Measurements from ENCODE around the gene TAF6.
A peak's percentile ranks its signal among the peaks of the same experiment; 100 is the strongest.
"Not testable (repeated sequence)": the region's sequence is repeated elsewhere in the genome, so short reads cannot be mapped to it uniquely, and the experiment has no call there.

TAF6 gene

DNA sequence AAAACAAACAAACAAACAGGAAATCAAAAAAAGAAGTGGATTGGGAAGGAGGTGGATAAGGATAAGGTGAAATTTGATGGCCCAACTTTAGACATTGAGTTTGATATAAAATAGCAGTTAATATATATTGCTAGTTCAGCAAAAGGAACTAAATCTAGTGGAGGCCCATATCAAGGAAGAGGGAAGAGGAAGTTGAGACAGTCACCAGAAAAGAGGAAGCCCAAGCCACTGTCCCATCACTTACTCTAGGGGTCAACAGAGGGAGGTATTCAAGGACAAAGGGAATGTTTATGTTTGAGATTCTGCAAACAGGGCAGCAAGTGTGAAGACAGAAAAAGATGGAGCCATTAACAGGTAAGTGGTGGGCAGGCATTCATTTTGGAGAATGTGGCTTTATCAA lies 33.2 kb upstream of the TAF6 start:
- DNase-seq (ENCODE audit: low spot score) = no peak

DNA sequence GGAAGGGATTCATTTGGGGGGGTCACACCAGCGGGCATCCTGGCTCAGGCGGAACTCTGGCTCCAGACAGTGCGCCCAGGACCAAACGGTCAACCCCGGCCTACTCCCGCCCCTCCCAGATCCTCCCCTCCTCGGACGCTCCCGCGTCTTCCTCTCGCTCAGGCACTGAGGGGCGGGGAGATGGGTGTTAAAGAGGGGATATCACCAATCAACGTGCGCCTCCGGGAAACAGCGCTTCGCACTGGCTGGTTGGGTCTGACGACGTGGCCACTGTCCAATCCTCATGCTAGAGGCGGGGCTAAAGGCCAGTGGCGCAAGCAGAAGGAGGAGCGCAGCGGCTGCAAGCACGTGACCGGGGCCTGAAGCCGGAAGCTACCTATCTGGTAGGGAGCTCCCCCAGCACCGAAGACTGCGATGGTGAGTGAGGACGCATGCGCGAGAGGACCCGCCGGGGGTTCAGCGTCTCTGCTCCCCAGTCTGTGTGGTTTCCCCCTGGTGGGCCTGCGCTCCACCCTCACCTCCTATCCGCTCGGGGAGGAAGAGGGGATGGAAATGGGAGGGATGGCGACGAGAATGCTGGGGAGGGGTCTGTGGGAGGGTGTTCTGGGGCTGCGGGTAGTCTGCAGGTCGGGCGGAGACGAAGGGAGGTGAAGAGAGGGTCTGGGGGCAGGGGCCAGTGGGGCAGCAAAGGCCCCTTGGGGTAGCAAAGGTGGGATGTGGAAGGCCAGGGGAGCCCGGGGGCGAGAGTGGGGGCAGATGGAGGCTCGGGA lies 29.6 kb upstream of the TAF6 start, which contains the start of gene LAMTOR4:
Gene LAMTOR4, plus strand, starts transcription at position 360 of the 770 bp plus-strand sequence. Its CDS starts 55 bp downstream, at position 415.
- DNase-seq (ENCODE audit: low spot score) = peak; percentile 97

DNA sequence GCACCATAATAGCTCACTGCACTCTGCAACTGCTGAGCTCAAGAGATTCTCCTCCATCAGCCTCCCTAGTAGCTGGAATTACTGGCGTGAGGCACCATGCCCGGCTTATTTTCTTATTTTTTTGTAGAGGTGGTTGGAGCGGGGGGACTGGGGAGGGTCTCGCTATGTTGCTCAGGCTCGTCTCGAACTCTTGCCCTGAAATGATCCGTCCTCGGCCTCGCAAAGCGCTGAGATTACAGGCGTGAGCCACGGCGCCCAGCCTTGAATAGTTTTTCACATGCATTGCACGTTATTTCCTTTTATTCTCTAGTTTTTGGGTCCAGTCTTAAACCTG lies 29.0 kb upstream of the TAF6 start:
- DNase-seq (ENCODE audit: low spot score) = no peak

DNA sequence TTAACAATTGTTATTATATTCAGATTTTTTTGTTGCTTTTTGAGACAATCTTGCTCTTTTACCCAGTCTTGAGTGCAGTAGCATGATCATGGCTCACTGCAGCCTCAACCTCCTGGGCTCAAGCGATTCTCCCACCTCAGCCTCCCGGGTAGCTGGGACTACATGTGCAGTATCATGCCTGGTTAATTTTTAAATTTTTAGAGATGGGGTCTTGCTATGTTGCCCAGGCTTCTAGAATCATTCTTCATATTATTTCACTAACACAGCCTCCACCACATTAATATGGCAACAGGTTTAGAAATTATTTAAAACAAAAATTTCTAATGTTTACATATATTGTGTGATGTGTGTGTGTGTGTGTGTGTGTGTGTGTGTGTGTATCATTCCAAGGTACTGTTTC lies 28.1 kb upstream of the TAF6 start:
- no peak for DNase-seq (ENCODE audit: low spot score)

DNA sequence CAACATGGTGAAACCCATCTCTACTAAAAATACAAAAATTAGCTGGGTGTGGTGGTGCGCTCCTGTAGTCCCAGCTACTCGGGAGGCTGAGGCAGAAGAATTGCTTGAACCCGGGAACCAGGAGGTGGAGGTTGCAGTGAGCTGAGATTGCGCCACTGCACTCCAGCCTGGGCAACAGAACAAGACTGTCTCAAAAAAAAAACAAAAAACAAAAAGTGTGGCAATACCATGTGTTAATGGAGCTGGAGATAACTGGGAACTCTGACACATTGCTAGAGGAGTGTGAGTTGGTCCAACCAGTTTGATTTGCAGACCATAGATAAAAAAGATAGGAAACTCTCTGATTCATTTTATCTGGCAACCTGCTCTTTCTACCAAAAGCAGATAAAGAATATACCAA lies 27.2 kb upstream of the TAF6 start:
- not testable (repeated sequence) for DNase-seq (ENCODE audit: low spot score)

DNA sequence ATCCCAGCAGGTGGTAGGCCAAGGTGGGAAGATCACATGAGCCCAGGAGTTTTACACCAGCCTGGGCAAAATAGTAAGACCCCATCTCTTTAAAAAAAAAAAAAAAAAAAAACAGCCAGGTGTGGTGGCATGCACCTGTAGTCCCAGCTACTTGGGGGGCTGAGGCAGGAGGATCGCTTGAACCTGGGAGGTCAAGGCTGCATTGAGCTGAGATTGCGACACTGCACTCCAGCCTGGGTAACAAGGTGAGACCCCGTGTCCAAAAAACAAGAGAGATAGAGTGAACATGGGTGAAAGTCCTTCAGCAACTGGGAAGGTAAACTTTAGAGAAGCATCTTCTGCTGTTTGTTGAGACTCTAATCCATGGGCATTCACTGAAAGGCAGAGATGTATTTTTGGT lies 23.3 kb upstream of the TAF6 start:
- no peak for DNase-seq (ENCODE audit: low spot score)

DNA sequence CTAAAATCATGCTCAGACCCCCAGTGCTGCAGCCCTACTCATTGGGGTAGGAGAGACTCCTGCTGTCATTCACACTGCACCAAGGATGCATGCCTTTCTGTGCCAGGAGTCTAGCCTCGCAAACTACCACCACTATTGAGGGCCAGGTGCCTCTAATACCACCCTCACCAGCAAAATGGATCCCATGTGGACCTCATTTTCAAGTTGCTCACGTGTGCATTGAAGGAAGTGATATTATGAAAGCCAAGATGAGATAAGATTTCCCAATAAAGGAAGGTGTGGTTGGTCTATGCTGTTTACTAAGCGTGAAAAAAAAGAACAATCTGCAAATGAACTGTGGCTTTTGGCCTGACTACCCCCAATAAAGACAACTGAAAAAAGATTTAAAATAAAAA lies 22.4 kb upstream of the TAF6 start:
- no peak for DNase-seq (ENCODE audit: low spot score)

DNA sequence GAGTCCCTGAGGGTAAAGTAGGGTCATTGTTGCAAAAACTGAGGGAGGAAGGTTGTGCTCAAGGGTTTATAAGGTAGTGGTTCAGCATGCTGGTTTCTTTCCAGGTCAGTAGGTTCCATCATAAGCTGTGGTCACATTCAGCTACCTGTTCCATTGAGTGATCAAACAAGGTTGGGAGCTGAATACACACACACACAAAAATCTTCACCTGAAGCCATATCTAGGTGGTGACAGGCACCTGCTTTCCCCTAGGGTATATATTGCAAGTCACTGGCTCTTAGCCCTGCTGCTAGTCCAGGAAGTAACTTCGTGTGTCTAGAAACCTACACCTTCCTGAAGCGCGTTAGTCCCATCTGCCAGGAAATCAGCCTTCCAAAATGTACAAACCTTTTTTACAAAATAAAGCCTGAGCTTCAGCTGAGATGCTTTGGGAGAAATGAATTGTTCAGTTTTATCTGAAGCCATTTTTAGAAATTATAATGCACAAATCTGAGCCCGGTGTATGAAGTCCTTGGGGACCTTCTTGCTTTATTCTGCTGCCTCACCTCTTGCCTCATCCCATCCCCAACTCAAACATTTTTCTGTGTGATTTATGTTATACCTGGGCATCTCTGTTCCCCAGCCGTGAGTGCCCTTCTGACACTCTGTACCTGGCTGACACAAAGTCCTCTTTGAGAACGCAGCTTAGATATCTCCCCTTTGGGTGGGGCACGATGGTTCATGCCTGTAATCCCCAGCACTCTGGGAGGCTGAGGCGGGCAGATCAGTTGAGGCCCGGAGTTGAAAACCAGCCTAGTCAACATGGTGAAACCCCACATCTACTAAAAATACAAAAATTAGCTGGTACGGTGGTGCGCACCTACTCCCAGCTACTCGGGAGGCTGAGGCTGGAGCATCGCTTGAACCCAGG lies 18.9 kb upstream of the TAF6 start:
- DNase-seq (ENCODE audit: low spot score) = no peak

DNA sequence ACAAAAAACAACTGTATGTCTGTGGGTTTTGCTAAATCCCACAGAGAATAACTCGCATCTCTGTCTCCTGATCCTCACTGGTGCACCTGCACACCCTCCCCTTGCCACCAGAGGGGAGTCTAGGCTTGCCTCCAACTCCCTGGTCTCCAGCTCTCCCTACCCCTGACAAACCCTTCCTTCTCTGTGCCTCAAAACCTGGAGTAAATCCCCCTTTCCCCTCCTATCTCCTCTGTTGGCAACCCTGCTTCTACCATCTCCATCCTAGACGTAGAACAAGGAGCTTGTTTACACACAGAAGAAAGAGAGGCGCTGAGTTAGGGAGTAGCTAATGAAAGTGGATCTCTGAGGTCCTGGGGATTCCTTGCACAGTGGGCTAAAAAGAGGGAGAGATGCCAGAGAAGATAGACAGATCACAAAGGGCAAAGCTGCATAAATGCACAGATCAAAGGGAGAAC lies 13.6 kb upstream of the TAF6 start:
- DNase-seq (ENCODE audit: low spot score) = peak; percentile 86

DNA sequence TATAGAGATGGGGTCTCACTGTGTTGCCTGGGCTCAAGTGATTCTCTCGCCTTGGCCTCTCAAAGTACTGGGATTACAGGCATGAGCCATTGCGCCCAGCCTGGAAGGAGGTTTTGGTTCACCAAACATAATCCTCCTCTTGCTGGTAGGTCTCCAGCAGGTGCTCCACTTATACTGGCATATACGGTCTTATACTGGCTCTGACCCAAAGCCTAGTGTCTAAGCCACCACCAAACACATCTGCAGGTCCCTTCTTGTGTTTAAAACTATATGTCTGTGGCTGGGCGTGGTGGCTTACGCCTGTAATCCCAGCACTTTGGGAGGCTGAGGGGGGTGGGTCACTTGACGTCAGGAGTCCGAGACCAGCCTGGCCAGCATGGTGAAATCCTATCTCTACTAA lies 13.0 kb upstream of the TAF6 start:
- no peak for DNase-seq (ENCODE audit: low spot score)

DNA sequence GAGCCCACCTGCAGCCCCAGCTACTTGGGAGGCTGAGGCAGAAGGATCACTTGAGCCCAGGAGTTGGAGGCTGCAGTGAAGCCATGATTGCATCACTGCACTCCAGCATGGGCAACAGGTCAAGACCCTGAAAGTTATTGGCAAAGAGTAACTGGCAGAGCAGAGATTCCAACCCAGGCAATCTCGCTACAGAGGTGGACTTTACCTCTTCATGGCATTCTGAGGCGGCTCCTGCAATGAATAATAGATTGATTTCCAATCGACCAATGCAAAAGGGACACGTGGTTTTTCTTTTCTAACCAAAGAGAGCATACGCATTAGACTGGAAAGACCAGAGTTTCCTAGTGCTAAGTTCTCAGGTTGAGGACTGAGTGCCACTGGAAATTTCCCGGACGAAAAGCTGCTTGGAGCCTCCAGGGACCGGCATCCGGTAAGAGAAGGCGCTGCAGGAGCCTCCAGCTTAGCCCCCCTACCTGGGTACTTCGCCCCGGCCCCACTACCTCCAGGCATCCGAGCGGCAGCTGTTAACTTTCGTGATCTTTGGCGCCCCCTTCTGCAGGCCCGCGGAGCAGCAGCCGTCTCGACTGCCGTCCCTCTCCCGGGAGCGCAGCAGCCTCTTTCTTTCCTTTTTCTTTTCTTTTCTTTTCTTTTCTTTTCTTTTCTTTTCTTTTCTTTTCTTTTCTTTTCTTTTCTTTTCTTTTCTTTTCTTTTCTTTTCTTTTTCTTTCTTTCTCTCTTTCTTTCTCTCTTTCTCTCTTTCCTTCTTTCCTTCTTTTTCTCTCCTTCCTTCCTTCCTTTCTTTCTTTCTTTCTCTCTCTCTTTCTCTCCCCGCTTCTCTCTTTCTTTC lies 11.7 kb upstream of the TAF6 start:
- peak; percentile 87 for DNase-seq (ENCODE audit: low spot score)

DNA sequence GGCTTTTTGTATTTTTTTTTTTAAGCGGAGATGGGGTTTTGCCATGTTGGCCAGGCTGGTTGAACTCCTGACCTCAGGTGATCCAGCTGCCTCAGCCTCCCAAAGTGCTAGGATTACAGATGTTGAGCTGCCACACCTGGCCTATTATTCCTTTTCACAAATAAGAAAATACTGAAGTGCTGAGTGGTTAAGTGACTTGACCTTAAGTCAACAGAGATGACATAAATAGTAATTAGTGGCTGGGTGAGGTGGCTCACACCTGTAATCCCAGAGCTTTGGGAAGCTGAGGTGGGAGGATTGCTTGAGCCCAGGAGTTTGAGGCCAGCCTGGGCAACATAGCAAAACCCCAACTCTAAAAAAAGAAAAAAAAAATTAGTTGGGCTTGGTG lies 11.1 kb upstream of the TAF6 start:
- DNase-seq (ENCODE audit: low spot score) = not testable (repeated sequence)

DNA sequence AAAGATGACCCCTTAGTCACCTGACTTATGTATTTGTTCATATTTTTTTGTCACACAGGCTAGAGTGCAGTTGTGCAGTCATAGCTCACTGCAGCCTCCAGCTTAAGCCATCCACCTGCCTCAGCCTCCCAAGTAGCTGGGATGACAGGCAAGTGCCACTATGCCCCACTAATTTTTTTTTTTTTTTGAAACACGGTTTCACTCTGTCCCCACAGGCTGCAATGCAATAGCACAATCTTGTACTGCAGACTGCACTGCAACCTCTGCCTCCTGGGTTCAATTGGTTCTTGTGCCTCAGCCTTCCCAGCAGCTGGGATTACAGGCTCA lies 9.4 kb upstream of the TAF6 start:
- no peak for DNase-seq (ENCODE audit: low spot score)

DNA sequence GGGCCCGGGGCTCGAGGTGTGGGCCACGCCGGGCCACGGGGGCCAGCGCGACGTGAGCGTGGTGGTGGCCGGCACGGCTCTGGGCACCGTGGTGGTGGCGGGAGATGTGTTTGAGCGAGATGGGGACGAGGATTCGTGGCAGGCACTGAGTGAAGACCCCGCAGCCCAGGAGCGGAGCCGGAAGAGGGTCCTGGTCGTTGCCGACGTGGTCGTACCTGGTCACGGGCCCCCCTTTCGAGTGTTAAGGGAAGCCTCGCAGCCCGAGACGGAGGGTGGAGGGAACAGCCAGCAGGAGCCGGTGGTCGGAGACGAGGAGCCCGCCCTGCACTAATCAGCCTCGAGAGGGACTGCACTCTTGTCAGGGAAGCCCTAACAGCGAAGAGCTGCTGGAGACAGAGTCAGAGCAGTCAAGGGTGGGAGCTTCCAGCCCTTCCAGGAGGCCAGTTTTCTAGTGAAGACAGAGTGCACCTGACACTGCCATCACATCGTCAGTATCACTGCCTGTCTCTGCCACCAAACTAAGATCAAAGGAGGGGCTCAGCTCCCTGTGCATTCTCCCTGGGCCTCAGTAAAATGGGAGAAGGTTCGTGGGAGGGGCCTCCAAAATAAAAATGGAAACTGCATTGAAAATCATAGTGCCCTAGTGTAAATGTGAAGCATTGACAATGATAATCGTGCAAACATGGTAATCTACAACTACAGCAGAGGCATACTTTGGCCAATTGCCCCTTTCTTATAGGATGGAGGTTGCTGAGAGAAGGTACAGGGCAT lies 8.9 kb upstream of the TAF6 start:
- no peak for DNase-seq (ENCODE audit: low spot score)

DNA sequence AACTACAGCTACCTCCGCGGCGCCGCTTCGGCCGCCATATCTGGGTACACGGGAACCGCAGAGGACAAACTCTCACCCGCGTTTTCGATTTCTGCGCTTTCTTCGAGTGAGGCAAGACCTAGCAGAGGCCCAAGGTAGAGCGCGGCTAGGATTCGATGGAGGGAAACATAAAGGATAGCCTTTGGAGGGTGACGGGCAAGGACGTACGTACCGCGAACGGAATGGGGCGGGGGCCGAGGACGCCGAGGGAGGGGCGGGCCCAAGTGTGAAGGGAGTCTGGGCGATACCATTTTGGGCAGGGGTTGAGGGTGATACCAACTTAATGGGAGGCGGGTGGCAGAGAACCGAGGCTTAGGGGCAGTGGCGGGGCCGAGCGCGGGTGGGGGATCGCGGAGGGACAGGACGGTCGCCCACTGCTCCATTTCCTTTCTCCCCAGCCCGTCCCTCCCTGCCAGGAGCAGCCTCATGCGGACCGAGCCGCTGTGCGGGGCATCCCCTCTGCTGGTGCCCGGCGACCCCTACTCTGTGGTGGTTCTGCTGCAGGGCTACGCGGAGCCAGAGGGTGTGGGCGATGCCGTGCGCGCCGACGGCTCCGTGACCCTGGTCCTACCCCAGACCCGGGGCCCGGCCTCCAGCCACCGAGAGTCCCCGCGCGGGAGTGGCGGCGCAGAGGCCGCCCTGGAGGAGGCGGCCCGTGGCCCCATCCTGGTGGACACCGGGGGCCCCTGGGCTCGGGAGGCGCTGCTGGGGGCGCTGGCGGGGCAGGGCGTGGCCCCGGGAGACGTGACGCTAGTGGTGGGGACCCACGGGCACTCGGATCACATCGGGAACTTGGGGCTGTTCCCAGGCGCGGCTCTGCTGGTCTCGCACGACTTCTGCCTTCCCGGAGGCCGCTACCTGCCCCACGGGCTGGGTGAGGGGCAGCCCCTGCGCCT lies 8.0 kb upstream of the TAF6 start, which contains the start of gene MBLAC1:
Gene MBLAC1, plus strand, starts transcription at position 37 of the 935 bp plus-strand sequence. Its CDS starts 429 bp downstream, at position 466.
- DNase-seq (ENCODE audit: low spot score) = peak; percentile 93

DNA sequence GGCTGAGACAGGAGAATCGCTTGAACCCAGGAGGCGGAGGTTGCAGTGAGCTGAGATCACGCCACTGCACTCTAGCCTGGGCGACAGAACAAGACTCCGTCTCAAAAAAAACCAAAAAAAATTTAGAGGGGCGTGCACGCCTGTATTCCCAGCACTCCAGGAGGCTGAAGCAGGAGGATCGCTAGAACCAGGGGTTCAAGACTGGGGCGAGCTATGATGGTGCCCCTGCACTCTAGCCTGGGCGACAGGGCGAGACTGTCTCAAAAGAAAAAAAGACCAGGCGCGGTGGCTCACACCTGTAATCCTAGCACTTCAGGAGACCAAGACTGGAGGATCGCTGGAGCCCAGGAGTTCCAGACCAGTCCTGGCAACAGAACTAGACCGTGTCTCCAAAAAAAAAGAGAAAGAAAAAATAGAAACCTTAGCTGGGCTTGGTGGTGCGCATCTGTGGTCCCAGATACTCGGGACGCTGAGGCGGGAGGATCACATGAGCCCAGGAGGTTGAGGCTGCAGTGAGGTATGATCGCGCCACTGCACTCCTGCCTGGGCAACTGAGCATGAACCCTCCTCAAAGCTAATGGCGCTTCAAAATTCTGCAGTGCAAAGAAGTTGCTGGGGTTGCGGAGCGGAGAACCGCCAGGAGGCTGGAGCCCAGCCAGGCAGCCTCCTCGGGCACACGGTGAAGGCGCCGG lies 7.2 kb upstream of the TAF6 start:
- DNase-seq (ENCODE audit: low spot score) = no peak

DNA sequence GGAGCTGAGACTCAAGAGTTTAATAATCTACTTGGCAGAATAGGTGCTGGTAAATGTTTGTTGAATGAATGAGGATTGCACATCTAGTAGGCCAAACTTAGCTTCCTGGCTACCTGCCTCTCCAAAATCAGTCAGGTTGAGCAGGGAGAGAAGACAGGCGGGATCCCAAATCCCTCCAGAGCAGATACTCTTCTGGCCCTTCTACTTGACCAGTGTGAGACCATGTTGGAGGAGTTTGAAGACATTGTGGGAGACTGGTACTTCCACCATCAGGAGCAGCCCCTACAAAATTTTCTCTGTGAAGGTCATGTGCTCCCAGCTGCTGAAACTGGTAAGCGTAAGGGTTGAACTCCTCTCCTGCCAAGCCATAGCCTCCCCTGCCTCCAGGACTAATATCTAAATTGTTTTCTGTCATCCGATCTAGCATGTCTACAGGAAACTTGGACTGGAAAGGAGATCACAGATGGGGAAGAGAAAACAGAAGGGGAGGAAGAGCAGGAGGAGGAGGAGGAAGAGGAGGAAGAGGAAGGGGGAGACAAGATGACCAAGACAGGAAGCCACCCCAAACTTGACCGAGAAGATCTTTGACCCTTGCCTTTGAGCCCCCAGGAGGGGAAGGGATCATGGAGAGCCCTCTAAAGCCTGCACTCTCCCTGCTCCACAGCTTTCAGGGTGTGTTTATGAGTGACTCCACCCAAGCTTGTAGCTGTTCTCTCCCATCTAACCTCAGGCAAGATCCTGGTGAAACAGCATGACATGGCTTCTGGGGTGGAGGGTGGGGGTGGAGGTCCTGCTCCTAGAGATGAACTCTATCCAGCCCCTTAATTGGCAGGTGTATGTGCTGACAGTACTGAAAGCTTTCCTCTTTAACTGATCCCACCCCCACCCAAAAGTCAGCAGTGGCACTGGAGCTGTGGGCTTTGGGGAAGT lies 5.4 kb upstream of the TAF6 start:
- no peak for DNase-seq (ENCODE audit: low spot score)

DNA sequence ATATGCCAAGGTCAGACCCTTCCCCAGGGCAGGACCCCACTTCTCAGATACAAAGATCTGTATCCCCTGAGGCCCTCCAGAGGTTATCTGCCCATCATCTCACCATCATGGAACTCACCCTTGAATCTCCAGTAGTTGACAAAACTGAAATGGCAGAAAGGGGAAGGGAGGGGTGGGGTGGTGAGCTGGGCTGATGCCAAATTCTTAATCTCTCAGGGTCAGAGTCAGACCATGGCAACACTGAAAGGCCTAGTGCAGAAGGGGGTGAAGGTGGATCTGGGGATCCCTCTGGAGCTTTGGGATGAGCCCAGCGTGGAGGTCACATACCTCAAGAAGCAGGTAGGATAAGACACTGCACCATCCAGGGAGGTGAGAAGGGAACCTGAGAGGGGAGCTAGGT lies 3.4 kb upstream of the TAF6 start:
- DNase-seq (ENCODE audit: low spot score) = no peak

DNA sequence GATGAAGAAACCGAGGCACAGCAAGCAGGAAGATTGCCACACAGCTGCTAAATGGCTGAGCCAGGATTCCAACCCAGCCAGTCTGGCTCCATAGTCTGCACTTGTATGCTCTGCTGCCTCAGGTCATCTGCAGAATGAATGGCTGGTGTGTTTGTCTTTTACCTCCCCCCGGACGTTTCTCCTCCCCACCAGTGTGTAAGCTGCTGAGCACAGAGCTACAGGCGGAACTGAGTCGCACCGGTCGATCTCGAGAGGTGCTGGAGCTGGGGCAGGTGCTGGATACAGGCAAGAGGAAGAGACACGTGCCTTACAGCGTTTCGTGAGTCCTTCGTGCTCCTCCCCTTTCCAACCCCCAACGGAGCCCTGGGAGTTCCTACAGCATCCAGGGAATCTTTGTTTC lies 2.9 kb upstream of the TAF6 start:
- no peak for DNase-seq (ENCODE audit: low spot score)

Measured in D341Med (cell line).